ENCODE measurements around the gene CAMSAP1.

Gene CAMSAP1

DNA sequence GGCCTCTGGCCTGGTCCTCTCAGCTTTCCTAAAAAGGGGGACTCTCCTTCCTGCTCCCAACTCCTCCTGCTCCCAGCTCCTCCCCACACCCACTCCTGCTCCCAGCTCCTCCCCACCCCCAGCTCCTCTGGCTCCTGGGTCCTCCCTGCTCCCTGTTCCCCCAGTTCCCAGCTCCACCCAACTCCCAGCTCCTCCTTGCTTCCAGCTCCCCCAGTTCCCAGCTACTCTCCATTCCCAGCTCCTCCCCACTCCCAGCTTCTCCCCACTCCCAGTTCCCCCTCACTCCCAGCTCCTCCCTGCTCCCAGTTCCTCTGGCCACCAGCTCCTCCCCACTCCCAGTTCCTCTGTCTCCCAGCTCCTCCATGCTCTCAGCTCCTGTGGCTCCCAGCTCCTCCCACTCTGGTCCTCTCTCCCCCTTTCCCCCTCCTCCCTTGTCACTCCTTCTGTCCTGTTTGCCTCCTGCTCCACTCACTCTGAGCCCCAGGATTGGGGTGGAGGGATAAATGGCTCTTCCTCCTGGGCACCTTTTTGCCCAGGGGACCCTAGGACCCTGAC, 129.6 kb downstream of the CAMSAP1 start:
- DNase-seq (ENCODE audit: low read depth in 1 of 2, low spot score in 1 of 2) = no peak

DNA sequence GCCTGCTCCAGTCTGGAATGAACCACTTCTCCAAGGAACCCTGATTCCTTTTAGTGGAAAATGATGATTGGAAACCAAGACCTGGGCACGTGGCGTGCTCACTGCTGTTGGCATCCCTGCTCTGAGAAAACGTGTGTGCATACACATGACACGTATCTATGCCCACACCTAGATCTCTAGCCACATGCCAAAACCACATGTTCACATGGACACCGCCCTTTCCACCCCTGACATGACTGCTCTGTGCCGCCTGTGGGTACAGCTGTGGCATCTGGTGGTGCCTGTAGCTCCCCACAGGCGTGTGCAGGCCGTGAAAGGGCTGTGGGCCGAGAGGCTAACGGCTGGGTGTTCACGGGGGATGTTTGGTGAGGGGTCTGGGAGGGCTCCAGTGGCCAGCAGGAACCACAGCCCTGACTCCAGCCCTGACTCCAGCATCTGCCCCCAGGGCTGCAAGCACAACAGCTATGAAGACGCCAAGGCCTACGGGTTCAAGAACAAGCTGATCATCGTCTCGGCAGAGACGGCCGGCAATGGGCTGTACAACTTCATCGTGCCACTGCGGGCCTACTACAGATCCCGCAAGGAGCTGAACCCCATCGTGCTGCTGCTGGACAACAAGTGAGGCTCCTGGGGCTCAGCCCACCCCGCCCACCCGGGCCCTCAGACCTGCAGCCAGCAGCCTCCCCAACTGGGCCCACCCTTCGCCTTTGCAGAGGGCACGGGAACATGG, 130.3 kb downstream of the CAMSAP1 start:
- no peak for DNase-seq (ENCODE audit: low read depth in 1 of 2, low spot score in 1 of 2)

DNA sequence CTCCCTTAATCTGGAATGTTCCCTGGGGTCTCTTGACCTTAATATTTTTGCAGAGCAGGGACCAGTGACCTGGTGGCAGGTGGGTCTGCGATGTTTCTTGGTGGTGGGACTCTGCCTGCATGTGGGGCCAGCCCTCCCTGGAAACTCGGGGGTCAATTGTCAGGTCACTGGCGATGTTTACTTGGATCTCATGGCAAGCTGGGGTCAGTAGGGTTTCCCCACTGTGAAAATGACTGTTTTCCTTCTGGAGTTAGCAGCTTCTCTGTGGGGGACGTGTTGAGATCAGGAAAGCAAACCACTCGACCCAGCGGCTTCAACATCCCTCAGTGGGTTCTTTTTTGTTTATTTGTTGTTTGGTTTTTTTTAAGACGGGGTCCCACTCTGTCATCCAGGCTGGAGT, 131.4 kb downstream of the CAMSAP1 start:
- DNase-seq (ENCODE audit: low read depth in 1 of 2, low spot score in 1 of 2) = no peak

DNA sequence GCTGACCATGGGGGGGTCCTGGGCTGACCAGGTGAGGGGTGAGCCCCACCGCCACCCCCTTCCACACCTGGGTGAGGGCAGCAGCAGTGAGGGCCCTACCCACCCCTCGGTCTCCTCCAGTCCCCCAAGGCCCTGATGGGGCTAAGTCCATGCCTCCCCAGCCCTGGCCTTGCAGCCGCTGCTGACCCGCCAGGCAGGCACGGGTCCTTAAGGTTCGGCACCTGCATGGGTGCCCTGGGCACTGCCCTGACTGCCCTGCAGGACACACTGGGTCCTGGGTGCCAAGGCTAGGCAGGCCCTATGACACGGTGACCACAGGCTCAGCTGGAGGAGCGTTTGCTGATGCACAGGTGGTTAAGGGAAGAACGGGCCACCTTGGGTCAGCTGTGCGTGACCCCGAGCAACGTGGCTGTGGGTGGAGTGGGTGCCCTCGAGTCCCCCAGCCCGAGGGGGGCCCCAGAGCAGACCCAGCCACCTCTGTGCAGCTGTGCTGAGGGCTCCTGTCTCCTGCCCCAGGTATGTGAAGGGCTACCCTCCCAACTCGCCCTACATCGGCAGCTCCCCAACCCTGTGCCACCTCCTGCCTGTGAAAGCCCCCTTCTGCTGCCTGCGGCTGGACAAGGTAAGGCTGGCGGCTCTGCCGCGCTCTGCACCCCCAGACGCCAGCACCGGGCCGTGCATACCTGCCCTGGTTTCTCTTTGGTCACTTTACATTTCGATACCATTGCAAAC, 132.4 kb downstream of the CAMSAP1 start:
- DNase-seq (ENCODE audit: low read depth in 1 of 2, low spot score in 1 of 2) = no peak

DNA sequence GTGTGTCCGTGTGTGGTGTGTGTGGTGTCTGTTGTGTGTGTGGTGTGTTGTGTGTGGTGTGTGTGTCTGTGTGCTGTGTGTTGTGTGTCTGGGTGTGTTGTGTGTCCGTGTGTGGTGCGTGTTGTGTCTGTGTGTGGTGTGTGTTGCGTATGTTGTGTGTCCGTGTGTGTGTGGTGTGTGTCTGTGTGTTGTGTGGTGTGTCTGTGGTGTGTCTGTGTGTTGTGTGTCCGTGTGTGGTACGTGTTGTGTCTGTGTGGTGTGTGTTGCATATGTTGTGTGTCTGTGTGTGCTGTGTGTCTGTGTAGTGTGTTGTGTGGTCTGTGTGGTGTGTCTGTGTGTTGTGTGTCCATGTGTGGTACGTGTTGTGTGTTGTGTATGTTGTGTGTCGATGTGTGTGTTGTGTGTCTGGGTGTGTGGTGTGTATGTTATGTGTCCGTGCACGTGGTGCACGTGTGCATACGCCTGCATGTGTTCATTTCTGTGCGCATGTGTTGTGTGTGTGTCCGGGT, 133.1 kb downstream of the CAMSAP1 start:
- DNase-seq (ENCODE audit: low read depth in 1 of 2, low spot score in 1 of 2) = no peak

DNA sequence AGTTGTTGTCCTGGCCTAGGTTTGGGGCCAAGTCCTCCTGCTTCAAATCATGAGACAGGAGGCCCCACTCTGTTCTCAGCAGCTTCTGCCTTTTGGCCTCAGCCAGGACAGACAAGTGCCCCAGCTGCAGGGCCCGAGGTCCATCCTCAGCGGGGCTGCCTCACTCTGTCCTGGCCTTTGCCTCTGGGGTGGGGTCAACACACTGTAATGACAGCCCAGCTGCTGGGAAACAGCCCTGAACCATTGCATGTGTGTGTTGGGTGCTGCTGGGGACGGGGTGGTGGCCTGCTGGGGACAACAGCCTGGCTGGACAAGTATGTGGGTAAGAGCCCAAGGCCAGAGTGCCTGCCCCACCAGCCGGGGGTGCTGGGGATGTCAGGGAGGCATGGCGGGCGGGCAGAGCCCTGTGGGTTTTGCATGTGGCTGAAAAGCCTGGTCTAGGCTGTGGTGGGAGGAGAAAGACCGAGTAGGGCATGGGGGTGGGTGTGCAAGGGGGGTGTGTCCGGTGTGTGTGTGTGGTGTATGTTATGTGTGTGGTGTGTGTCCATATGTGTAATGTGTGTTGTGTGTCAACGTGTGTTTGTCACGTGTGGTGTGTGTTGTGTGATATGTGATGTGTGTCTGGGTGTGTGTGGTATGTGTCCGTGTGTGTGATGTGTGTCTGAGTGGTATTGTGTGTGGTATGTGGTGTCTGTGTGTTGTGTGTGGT, 133.7 kb downstream of the CAMSAP1 start:
- no peak for DNase-seq (ENCODE audit: low read depth in 1 of 2, low spot score in 1 of 2)

DNA sequence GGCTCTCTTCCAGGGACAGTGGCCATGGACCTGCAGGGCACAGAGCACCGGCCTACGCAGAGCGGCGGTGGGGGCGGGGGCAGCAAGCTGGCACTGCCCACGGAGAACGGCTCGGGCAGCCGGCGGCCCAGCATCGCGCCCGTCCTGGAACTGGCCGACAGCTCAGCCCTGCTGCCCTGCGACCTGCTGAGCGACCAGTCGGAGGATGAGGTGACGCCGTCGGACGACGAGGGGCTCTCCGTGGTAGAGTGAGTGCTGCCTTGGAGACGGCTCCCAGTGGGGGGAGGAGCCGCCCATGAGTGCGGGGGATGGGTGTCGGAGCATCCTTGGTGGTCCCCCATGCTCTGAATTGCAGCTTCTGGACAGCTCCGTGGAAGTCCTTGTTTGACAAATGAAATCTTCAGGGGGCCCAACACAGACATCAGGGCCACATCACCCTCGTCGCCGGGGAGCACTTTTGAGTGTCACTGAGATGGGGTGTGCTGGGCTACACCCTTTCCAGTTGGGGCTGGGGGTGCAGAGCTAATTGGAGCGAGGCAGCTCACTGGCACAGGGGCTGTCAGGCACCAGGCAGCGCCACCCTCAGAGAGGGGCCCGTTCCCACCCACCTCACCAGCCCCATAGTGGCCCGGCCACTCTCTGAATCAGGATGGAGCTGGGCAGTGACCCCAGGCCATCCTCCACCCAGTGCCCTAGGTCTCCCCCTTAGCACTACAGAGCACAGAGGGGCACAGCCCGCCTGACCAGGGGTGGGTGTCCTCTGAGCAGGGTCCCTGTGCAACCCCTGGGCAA, 134.4 kb downstream of the CAMSAP1 start:
- no peak for DNase-seq (ENCODE audit: low read depth in 1 of 2, low spot score in 1 of 2)

DNA sequence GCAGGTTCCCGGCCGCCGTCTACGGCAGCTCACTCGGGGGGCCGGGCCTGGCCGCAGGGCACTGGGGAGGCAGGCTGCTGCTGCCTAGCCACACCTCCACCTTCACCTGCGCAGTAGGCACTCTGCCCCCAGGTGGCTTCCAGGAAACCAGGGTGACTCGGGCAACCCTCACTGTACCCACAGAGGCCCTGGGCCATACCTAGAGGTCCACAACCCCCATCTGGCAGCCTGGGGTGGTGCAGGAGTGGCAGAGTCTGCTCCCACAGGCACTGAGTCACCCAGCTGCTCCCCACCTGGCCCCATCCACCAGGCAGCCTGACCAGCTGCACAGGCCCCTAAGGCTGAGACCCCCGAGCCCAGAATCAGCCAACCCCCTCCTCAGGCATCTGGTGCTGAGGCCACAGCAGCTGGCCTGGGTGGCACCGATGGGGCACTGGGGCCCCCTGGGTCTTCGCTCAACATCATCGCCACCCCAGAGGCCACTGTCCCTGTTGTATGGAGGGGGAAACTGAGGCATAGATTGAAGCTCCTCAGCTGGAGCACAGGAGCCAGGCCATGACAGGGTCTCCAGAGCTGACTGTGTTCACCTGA, 135.2 kb downstream of the CAMSAP1 start:
- DNase-seq (ENCODE audit: low read depth in 1 of 2, low spot score in 1 of 2) = no peak

DNA sequence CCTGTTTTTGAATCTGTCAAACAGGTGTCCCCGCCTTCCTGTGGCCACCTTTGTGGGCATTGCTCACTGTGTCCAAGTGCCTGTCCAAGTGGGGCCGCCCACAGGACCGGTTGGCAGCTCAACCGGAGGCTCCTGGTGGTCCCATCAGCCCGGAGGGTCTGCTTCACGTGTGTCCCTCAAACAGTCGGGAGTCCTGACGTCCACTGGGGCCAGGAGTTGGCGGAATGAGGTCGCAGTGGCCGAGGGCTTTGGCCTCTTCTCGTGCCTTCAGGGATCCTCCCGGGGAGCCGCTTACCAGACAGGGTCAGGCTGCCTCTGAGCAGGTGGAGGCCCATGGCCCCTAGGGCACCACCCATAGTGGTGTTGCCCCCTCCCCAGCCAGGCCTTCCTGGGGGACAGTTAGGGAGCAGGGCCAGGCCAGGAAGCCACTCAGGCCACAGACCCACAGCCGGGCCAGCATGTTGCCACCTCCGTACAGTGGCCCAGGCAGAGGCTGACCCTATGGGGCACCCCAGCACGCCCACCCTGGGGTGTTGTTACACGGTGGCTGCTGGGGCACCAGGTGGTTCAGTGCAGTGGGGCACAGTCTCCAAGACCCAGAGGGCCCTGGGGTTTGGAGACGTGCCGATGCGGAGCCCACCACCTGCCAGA, 135.8 kb downstream of the CAMSAP1 start:
- no peak for DNase-seq (ENCODE audit: low read depth in 1 of 2, low spot score in 1 of 2)

DNA sequence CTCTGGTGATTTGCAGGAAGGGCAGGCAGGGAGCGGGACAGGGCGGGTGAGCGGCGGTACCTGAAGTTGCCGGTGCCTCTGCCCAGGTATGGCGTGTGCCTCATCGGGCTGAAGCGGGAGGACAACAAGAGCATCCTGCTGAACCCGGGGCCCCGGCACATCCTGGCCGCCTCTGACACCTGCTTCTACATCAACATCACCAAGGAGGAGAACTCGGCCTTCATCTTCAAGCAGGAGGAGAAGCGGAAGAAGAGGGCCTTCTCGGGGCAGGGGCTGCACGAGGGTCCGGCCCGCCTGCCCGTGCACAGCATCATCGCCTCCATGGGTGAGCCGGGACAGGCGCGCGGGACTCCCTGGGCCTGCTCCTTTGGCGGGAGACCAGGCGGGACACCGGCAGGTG, 136.6 kb downstream of the CAMSAP1 start:
- no peak for DNase-seq (ENCODE audit: low read depth in 1 of 2, low spot score in 1 of 2)

DNA sequence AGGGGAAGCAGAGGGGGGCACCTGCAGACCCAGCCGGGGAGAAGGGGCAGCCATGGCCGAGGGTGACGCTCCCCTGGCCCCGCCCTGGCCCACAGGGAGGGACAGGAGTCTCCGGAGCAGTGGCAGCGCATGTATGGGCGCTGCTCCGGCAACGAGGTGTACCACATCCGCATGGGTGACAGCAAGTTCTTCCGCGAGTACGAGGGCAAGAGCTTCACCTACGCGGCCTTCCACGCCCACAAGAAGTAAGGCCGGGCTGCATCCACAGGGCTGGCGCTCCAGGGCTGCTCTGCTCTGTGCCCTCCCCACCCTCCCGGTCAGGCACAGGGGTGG, 137.2 kb downstream of the CAMSAP1 start:
- DNase-seq (ENCODE audit: low read depth in 1 of 2, low spot score in 1 of 2) = no peak

DNA sequence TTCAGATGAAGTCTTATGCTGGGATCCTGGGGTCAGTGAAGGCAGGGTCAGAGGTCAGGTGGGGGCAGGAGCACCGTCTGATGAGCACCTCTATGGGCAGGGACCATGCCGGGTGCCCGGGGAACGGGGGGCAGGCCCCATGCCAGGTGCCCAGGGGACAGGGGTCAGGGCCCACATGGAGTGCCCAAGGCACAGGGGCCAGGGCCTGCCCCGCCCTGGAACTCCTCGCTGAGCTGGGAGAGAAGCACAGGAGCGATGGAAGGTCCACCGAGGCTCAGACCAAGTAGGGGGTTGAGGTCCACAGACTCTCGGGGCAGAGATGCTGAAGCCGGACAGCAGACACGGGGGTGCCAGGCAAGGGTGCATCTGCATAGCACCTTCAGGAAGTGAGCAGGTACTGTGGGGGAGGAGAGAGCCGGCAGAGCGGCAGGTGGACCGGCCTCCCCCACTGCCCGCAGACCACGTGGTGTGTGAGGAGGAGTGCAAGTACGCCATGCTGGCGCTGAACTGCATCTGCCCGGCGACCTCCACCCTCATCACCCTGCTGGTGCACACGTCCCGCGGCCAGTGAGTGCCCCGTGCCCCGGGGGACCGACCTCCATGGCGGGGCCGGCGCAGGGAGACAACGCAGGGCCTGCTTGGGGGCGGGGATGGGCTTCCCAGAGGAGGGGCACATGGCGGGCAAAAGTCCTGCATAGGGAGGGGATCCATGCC, 137.7 kb downstream of the CAMSAP1 start:
- DNase-seq (ENCODE audit: low read depth in 1 of 2, low spot score in 1 of 2) = no peak

DNA sequence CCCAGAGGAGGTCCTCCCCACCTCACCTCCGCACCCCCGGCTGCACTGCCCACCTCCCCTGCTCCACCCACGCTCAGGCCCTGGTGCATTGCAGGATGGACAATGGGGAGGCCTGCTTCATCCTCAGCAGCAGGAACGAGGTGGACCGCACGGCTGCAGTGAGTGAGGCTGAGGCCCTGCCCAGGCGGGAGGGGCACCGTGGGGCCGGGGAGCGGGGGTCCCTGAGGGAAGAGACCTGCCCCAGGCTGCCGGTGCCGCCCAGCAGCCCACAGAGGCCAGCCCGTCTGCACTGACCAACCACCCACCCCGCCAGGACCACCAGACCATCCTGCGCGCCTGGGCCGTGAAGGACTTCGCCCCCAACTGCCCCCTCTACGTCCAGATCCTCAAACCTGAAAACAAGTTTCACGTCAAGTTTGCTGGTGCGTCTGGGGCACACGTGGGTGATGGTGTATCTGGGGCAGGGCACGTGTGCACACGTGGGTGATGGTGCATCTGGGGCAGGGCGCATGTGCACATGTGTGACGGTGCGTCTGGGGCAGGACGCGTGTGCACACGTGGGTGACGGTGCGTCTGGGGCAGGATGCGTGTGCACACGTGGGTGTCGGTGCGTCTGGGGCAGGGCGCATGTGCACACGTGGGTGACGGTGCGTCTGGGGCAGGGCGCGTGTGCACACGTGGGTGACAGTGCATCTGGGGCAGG, 138.7 kb downstream of the CAMSAP1 start:
- DNase-seq (ENCODE audit: low read depth in 1 of 2, low spot score in 1 of 2) = no peak

DNA sequence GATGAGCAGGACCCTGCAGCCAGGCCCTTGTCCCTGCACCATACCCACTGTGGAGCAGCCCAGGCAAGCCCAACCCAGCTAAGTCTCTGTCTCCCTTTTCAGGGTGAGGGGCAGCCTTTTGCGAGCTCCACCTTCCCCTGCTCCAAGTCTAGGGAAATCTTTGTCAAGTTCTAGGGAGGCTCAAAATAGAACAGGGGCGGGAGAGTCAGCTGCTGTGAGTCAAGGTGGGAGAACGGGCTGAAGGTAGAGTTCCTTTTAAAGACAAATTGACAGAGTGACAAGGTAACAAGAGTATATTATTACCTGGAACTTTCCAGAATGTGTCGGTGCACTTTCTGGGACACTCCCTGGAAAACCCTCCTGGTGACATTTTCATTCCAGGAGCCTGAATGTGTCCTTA, 140.6 kb downstream of the CAMSAP1 start:
- DNase-seq (ENCODE audit: low read depth in 1 of 2, low spot score in 1 of 2) = no peak

DNA sequence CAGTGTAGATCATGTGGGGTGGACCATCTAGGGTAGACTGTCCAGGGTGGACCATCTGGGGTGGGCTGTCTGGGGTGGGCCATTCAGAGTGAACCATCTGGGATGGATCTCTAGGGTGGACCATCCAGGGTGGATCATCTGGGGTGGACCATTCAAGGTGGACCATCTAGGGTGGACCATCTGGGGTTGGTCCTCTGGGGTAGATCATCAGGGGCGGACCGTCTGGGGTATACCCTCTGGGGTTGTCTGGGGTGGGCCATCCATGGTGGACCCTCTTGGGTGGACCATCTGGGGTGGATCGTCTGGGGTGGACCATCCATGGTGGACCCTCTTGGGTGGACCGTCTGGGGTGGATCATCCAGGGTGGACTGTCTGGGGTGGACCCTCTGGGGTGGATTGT, 141.1 kb downstream of the CAMSAP1 start:
- no peak for DNase-seq (ENCODE audit: low read depth in 1 of 2, low spot score in 1 of 2)

DNA sequence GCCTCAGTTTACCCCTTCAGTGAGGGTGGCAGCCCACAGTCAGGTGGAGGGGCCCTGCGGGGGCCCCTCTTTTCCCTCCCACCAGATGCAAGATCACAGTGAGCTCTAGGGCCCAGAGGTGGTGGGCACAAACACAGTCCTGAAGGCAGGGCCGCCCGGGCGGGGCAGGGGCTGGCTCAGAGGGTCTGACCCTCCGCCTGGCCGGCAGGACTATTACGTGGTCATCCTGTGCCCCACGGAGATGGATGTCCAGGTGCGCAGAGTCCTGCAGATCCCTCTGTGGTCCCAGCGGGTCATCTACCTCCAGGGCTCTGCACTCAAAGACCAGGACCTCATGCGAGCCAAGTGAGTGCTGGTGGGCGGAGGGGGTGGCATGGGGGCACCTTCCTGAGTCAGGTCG, 141.9 kb downstream of the CAMSAP1 start:
- DNase-seq (ENCODE audit: low read depth in 1 of 2, low spot score in 1 of 2) = no peak

DNA sequence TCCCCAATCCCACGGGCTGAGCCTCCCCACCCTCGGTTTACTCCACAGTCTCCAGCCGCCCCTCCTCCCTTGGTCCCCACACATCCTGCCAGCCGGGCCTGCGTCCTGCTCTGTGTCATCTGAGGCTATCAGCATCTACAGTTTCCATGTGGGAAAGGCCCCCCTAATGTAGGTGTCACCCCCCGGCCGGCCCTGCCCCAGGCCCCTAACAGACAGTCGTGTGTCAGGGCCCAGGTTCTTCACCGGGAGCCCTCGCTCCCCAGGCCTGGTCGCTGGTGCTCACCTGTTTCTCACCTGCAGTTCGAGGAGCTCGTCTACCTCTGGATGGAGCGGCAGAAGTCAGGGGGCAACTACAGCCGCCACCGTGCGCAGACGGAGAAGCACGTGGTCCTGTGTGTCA, 142.6 kb downstream of the CAMSAP1 start:
- DNase-seq (ENCODE audit: low read depth in 1 of 2, low spot score in 1 of 2) = no peak

DNA sequence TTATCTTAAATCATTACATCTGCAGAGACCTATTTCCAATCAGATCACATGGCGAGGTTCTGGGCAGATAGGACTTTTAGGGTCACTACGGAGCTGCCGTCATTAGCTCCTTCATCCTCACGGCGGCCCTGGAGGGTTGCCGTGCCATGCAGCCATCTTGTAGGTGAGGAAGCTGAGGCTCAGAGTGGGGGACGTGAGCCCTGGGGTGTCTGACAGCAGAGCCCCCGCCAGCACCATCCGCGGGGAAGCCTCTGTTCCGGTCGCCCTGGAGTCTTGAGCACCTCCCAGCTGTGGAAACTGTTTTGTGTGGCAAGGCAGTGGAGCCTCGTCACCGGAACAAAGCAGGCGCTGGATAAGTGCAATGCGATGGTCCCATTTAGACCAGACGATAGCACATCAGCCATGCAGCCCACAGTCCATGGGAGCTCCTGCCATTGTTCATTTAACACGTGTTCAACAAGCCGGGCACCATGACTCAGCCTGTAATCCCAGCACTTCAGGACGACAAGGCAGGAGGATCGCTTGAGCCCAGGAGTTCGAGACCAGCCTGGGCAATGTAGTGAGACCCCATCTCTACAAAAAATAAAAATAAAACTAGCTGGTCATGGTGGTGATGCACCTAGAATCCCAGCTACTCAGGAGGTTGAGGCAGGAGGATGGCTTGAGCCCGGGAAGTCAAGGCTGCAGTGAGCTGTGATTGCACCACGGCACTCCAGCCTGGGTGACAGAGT, 143.5 kb downstream of the CAMSAP1 start:
- DNase-seq (ENCODE audit: low read depth in 1 of 2, low spot score in 1 of 2) = no peak

Data from activated CD4-positive, alpha-beta T cell treated with anti-CD3 and anti-CD28 coated beads, Interleukin-2, amount 50 U/mL, for 24 hours (primary cell).